HG03159 (cell line): ENCODE measurements around the gene CARHSP1.
"Not testable (repeated sequence)": the region's sequence is repeated elsewhere in the genome, so short reads cannot be mapped to it uniquely, and the experiment has no call there.

Experiments
- ATAC-seq: cut with Tn5 transposase; IDR thresholded peaks from one replicate; pipeline ENCODE4 v1.9.1; 2021; ENCODE audit warnings: mild to moderate bottlenecking, moderate library complexity; ENCODE audit not compliant: unreplicated experiment

The CARHSP1 gene

DNA sequence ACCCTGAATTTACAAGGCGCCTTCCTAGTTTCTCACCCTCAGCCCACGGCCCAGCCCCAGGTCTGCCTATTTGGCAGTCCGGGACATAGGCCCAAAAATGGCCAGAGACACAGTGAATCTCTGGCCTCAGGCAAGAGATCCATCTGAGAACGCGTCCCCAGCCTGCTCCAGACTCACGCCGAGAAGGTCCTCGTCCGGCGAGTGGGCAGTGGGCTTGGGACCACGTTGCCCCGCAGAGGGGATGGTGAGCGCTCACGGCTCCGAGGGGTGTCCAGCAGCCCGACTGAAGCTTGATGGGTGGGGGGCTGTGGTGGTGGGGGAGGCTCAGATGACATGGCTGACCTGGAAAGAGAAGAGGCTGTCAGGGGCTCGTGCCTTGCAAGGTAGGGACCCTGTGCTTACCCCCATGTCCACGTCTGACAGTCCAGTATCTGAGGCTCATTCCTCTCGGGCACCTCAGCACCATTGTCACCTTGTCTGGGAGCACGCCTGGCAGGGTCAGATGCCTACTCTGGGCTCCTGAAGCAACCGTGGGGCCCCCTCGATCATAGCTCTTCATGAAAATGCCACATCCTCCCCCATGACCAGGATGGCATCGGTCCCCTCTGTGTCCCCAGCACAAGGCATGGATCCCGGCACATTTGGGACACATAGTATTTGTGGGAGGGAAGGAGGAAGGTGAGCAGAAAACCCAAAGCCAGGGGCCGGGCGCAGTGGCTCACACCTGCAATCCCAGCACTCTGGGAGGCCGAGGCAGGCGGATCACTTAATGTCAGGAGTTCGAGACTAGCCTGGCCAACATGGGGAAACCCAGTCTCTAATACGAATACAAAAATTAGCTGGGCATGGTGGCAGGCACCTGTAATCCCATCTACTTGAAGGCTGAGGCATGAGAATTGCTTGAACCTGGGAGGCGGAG is 9.6 kb downstream of the CARHSP1 start:
- ATAC-seq, result no peak

DNA sequence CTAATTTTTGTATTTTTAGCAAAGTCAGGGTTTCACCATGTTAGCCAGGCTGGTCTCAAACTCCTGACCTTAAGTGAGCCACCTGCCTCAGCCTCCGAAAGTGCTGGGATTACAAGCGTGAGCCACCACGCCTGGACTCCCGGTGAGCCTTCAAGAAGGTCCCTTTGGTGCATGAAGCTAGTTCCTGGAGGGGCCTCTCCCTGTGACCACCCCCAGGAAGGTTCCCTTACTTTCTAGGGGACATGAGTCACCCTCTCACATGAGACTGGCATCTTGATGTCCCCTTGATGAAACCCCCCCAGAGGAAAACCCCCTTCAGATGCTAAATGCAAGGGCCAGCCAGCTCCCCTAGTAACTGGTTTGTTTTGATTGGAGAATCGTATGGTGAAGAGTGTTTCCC is 12.8 kb downstream of the CARHSP1 start:
- no peak for ATAC-seq

DNA sequence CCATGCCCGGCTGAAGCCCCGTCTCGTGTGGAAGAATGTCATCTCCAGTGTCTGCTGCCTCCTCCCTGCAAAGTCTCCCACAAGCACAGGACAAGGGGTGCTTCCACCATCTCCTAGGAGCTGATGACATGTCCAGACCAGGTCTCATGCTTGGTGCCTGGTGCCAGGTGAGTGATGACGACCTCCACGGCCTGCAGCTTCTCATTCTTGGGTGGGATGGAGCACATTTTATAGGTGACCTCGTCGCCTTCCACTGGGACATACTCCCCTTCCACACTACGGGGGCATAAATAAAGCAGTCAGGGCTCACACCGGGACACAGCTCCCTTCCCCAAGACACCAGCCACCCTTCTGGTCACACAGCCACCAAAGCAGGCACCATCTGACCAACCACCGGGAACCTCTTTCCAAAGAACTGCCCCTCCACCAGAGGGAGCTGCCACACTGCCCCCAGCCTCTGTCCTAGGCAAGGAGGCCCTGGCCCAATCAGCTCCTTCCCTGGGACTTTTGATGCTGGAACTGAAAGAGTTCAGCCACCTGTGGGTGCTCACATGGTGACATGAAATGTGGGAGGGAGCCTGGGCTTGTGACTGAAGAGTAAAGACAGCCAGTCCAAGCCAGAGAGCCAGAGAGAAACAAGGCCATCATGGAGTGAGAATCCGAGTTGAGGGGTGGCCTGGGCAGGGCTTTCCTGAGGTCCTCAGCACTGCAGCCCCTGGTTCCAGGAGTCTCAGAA is 13.6 kb downstream of the CARHSP1 start:
- ATAC-seq, result no peak

DNA sequence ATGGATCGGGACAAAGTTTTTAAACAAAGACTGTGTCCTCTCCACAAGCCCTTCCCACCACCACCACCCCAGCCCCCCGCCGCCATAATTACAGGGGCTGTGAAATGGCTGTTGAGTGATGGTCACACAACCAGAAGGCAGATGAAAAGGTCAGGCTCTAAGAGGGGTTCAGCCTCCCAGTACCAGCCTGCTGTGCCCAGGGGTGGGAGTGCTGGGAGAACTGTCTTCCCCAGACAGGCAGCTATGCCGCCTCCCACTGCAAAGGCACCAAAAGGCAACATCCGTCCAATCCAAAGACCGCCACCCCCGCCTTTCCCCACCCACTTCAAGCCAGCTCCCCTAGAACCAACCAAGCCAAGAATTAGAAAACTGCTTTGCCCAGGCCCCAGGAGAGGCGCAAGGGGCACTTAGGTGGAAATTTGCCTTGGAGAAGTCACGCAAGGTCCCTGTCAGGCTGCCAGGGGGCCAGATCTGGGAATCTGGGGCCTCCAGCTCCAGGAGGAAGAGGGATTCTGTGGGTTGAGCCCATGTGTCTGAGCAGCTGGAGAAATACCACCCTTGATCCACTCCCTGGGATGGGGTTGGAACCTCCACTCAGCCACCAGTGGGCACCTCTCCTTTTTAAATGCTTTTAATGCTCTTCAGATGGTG is 14.4 kb downstream of the CARHSP1 start:
- ATAC-seq, result no peak

DNA sequence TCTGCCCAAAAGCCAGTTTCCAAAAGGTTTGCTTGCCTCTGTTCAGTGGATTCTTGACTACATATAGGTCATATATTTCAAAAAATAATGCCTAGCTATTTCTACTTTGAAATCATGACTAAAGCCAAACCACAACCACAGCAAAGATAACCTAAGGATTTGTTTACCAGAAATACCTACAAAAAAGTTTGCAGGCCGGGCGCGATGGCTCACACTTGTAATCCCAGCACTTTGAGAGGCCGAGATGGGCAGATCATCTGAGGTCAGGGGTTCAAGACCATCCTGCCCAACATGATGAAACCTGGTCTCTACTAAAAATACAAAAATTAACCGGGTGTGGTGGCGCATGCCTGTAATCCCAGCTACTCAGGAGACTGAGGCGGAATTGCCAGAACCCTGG is 15.2 kb downstream of the CARHSP1 start:
- ATAC-seq, result no peak

DNA sequence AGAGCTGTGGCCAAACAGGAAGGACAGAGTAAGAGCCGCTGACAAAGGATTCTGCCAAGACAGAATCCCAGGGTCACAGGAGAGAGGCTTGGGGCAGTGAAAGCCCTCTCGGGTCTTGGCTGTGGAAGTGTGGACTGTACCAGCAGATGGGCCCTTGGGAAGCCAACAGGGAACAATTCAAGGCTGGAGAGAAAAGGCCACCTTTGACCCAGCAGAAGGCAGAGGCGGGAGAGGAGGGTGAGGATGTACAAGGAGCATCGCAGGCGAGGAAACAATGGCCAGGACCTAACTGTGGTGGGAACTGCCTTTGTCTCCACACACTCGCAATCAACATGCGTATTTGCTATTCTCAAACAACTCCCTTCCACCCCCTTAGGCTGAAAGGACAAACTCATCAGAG is 15.7 kb downstream of the CARHSP1 start:
- ATAC-seq, result no peak

DNA sequence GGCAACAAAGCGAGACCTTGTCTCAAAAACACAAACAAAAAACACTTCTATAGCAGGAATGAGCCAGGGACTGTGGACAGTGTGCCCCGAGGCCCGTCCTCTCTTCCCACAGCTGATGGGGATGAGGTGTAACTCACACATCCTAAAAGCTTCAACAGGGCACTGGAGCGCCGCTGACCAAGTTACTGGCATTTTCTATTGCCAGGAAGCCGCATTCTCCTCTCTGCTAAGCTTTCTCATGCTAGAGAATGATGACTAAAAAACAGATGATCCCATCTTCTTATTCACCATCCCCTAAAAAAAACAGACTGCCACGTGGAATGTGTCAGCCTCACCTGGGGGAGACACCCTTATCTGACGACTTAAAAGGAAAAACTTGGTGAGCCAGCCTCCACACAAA is 16.3 kb downstream of the CARHSP1 start:
- ATAC-seq, result no peak

DNA sequence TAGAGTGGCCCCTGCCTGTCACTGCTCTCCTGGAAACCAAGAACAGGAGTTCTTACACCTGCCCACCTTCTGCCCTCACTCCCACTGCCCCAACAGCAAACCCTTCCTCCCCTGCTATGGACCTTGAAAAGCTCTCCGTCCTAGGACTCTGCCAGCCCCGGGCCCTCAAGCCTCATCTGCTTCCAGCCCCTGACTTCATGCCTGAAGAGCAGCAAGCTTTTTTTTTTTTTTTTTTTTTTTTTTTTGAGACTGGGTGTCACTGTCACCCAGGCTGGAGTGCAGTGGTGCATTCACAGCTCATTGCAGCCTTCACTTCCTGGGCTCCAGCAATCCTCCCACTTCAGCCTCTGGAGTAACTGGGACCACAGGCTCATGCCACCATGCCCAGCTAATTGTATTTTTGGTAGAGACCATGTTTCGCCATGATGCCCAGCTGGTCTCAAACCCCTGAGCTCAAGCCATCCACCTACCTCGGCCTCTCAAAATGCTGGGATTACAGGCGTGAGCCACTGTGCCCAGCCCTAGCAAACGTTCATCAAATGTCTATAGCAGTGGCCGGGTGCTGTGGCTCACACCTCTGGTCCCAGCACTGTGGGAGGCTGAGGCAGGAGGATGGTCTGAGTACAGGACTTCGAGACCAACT is 16.9 kb downstream of the CARHSP1 start:
- ATAC-seq, result no peak

DNA sequence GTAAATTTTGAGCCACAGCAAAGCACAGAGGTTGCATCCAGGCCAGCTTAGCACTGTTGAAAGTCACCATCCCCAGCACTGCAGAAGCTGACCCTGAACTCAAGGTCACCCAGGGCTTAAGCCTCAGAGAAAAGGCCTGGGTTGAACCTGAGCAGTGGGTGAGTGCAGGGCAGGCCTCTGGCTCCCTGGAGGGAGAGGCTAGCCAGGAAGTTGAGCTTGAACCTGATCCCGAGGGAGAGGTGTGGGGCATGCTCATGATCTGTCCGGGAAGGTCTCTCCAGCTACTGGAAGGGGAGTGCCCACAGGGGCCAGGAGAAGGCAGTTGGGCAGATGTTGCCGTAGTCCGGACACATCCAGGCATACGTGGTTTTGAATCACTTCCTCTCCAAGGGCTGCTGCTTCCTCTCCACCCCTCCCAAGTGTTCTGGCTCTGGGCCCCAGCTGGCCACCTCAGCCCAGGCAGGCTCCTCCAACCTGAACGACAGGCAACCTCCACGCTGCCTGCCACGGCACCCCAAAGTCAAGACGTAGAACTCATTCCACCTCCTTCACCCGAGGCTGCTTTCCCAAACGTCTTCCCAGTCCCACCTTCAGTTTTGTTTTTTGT is 18.4 kb downstream of the CARHSP1 start:
- ATAC-seq, result no peak

DNA sequence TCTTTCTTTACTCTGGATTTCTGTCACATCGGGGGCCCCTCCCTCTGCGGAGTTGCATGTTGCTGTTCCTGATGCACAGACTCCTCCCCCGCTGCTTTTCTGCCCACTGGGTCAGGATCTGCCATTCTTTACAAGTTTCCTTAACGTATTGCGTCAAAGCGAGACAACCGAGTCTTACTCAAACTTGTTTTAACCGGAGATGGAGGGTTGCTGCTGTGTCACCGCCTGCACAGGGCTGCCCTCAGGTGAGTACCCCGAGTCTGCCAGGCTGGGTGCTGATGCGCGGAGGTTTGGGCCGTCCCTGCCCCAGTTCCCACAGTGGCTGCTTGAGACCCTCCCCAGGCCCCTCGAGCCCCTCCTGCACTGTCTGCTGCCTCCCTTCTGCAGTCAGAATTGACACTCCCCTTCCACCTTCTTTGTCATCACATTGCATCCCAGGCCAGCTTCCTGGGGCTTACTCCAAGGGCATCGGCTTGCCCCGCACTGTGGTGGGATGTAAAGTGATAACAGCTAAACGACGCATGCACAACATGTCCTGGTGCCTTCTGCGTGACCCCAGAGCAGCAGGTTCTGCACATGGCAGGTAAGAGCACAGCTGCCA is 19.3 kb downstream of the CARHSP1 start:
- ATAC-seq, result no peak

DNA sequence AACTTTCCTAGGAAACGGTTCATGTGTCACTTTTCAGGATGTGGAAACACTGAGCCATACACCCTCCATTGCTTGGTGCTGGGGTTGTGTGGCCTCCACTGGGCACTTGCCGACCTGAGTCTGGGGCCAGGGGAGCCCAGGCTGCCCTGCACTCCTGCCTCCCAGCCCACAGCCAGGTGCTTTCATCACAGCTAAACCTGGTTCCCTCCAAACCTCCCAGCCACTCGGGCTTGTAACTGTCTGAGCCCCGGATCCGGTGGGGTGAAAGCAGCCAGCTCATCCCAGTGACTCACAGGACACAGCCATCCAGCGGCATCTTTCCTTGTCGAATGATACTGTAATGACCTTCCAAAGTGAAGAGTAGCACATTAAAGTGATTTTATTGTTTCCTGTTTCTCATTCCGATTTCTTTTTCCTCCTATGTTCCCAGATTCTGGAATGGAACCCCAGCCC is 19.8 kb downstream of the CARHSP1 start:
- ATAC-seq, result no peak

DNA sequence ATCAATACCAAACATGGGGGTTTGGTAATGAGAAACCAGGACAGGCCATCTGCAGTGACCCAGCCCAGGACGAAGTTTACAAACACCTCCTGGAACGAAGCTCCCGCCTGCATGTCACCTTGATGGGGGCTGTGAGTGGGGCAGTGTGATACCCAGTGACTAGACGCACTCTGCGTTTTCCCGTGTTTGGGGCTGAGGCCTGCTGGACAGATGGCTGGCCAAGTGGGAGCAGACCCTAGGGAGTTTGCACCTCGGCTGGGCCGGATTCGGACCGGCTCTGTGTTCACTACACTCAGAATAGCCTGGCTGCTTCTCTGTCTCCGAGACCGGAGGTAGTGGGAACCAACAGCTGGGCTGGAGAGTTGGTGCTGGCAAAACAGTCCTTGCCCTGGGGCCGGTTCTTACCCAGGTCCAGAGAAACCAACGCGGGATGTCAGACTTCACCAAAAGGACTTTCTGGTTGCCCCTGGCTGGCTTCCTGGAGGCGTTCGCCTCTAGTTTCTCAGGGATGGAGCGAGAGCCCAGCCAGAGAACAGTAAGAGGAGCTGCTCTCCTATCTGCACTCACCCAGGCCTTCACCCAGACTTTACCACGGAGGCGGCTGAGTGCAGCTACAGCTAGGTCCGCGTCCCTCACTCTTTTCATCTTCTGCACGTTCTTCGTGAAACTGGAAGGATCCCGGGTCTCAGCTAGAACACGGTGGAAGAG is 20.4 kb downstream of the CARHSP1 start:
- ATAC-seq, result no peak

DNA sequence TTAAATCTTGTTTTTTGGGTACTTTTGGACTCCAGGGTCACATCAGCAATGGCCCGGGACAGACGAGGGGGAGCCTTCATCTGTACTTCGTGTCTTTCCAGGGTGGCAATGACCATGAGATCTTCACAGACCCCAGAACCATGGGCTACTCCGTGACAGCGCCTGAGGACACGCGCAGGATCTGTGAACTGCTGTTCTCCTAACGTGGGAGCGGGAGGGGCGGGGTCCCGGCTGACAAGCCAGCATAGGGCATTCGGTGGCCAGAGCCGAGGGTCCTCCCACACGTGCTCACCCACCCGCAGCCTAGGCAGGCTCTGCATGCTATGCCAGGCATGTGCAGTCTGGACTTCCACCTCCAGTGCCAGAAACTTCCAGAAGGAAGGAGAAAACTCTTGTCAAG is 21.2 kb downstream of the CARHSP1 start:
- no peak for ATAC-seq

DNA sequence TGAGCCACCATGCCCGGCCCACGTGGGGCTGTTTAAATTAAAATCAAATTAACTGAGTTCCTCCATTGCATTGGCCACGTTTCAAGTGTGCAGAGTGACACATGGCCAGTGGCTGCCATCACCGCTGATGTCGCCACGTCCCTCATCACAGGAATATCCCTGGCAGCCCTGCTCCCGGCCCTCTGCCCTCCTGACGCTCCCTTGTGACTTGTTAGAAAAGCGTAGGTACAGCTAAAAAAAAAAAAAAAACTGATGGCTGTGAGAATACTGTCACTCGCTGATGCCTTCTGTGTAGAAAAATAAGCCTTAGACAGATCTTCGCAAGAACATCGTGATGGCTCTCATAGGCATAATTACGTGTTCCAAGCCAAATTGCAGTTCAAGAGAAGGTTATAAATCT is 21.7 kb downstream of the CARHSP1 start:
- no peak for ATAC-seq

DNA sequence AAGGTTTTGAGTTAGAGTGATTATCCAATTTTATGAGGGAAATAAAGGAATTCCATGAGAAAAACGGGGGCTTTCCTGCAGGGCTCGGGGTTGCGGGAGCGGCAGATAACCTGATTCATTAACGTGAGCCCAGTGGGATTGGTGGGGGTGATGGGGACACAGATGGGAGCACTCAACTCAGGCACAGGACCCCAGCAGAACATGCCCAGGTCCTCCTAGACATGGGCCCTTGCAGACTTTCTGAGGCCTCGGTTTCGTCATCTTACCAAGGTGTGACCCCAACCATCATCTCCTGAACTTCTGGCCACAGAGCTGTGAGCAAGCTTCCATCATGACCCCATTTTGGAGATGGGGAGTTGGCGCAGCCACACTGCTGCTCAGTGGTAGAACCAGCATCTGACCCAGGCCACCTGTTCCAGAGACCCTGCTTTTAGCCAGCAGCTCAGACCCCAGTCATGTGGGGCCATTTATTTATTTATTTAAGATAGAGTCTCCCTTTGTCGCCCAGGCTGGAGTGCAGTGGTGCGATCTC is 22.3 kb downstream of the CARHSP1 start:
- no peak for ATAC-seq

DNA sequence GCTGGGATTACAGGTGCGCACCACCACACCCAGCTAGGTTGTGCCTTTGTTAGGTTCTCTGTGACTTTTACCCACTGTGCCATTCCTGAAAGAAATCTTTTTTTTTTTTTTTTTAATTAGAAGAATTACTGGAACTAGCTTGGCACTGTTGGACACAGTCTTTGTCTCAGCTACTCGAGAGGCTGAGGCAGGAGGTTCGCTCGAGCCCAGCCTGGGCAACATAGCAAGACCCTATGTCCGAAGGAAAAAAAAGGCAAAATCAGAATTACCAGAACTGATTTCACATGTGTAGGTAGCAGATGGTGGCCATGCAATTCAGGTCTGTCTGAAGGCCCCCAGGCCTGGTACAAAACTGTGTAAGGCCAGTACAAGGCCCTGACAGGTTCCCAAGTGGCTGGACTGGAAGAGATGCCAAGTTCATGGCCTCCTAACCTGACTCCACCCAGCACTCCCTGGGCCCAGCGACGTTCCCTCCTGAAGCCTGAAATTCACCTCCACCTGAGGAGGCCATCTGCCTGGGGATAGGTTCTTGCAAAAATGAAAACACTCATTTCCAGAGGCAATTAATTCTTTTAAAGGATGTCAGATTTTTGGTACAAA is 23.0 kb downstream of the CARHSP1 start:
- ATAC-seq, result no peak

DNA sequence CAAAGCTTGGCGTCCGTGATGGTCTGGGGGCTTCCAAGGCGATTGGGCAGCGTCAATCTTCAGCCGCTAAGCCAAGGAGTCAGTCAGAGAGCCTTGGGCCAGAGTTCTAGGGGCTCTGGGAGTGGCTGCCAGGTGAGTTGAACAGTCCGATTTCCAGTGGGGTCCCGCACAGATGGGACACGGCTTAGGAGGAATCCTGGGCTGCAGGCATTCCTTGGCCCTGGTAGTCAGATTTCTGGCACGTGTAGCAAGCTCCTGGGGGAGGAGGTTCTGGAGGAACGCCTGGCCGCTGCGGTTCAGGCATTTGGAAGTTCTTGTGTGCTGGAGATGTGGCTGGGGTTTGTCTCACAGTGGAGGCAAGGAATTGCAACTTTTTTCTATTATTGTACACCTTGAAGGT is 25.5 kb downstream of the CARHSP1 start:
- ATAC-seq, result not testable (repeated sequence)

DNA sequence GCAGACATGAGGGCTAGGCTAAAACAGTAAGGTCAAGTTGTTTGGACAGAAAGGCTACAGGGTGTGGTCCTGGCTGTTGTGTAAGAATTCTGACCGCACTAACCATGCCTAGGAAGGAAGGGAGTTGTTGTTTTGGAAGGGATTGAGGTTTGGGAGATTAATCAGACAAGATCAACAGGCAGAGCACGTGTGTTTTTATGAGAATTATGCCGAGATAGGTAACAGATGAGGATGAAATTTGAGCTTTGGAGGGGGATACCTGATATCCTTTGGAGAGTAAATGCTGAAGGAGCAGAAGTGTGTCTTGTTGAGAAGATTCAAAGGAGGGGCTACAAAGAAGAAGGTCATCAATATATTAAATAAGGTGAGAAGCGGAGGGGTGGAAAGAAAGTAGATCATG is 26.8 kb downstream of the CARHSP1 start:
- ATAC-seq, result not testable (repeated sequence)

DNA sequence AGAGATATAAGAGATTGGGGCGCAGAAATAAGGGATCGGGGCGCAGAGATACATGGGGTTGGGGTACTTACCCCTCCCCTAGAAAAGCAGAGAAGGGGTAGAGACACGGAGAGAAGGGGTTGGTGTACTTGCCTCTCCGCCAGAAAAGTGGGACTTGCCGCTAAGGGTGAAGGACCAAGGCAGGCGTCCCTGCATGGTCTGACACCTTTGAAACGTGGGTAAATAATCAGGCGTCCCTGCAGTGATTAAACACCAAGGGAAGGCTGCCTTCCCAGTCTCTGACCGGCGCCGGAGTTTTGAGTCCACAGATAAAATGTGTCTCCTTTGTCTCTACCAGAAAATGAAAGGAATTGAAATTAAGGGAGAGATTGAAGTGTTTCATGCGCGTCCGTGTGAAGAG is 31.2 kb downstream of the CARHSP1 start:
- ATAC-seq, result not testable (repeated sequence)
